ENCODE measurements around the gene BTBD6.
"Not testable (repeated sequence)": the region's sequence is repeated elsewhere in the genome, so short reads cannot be mapped to it uniquely, and the experiment has no call there.

The BTBD6 gene

GRCh38 chr14:105272623-105273022 is 24.3 kb downstream of the BTBD6 start:
- TF ChIP-seq, protein P1, sequence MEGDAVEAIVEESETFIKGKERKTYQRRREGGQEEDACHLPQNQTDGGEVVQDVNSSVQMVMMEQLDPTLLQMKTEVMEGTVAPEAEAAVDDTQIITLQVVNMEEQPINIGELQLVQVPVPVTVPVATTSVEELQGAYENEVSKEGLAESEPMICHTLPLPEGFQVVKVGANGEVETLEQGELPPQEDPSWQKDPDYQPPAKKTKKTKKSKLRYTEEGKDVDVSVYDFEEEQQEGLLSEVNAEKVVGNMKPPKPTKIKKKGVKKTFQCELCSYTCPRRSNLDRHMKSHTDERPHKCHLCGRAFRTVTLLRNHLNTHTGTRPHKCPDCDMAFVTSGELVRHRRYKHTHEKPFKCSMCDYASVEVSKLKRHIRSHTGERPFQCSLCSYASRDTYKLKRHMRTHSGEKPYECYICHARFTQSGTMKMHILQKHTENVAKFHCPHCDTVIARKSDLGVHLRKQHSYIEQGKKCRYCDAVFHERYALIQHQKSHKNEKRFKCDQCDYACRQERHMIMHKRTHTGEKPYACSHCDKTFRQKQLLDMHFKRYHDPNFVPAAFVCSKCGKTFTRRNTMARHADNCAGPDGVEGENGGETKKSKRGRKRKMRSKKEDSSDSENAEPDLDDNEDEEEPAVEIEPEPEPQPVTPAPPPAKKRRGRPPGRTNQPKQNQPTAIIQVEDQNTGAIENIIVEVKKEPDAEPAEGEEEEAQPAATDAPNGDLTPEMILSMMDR (conservative IDR thresholded peaks at IDR 0.05; ENCODE audit: low read depth, low read length) = no peak
- H4K20me1 ChIP-seq (ENCODE audit: insufficient read depth) = no peaks in the 10 kb centered on the region
- H3K4me3 ChIP-seq (IDR thresholded peaks at IDR 0.05; ENCODE audit: insufficient read depth, low read depth, low read length) = no peak overlapping the region
- no peaks in the 10 kb centered on the region for H3K36me3 ChIP-seq (ENCODE audit: insufficient read depth)
- H3K79me2 ChIP-seq (ENCODE audit: insufficient read depth, low read depth) = no peaks in the 10 kb centered on the region
- no peaks in the 10 kb centered on the region for H3K4me1 ChIP-seq (ENCODE audit: low read depth, poor library complexity, severe bottlenecking)
- H3K27me3 ChIP-seq (ENCODE audit: insufficient read depth, low read depth) = no peaks in the 10 kb centered on the region
- H3K27ac ChIP-seq = no peak overlapping the region
- H3K4me2 ChIP-seq = no peak overlapping the region
- H2AFZ ChIP-seq (ENCODE audit: low read depth) = no peak overlapping the region
- no peak overlapping the region for H3K9ac ChIP-seq

GRCh38 chr14:105273062-105273461 is 24.7 kb downstream of the BTBD6 start:
- H3K4me2 ChIP-seq = no peak overlapping the region
- no peaks in the 10 kb centered on the region for H3K27me3 ChIP-seq (ENCODE audit: insufficient read depth, low read depth)
- no peak overlapping the region for H3K27ac ChIP-seq

GRCh38 chr14:105274637-105275036 is 26.3 kb downstream of the BTBD6 start:
- Histone ChIP-seq H3K4me1 (ENCODE audit: low read depth, poor library complexity, severe bottlenecking) (no peaks in the 10 kb centered on the region), H3K79me2 (ENCODE audit: insufficient read depth, low read depth) (no peaks in the 10 kb centered on the region), H2AFZ (ENCODE audit: low read depth) (no peak overlapping the region), H3K4me3 (IDR thresholded peaks at IDR 0.05; ENCODE audit: insufficient read depth, low read depth, low read length) (no peak overlapping the region), H3K9ac (no peak overlapping the region), H3K4me2 (no peak overlapping the region), H3K27ac (no peak overlapping the region), H3K36me3 (ENCODE audit: insufficient read depth) (no peaks in the 10 kb centered on the region), H3K27me3 (ENCODE audit: insufficient read depth, low read depth) (no peaks in the 10 kb centered on the region), H4K20me1 (ENCODE audit: insufficient read depth) (no peaks in the 10 kb centered on the region)
- TF ChIP-seq, protein P1 (conservative IDR thresholded peaks at IDR 0.05; ENCODE audit: low read depth, low read length) = no peak

More at GRCh38 chr14:105273062-105273461, 24.7 kb downstream of the BTBD6 start:
- TF ChIP-seq, protein P1 (conservative IDR thresholded peaks at IDR 0.05; ENCODE audit: low read depth, low read length) = no peak
- H3K9ac ChIP-seq = no peak overlapping the region
- no peaks in the 10 kb centered on the region for H3K36me3 ChIP-seq (ENCODE audit: insufficient read depth)
- H3K79me2 ChIP-seq (ENCODE audit: insufficient read depth, low read depth) = no peaks in the 10 kb centered on the region
- no peak overlapping the region for H3K4me3 ChIP-seq (IDR thresholded peaks at IDR 0.05; ENCODE audit: insufficient read depth, low read depth, low read length)
- no peaks in the 10 kb centered on the region for H4K20me1 ChIP-seq (ENCODE audit: insufficient read depth)
- H2AFZ ChIP-seq (ENCODE audit: low read depth) = no peak overlapping the region
- no peaks in the 10 kb centered on the region for H3K4me1 ChIP-seq (ENCODE audit: low read depth, poor library complexity, severe bottlenecking)

- Histone ChIP-seq H3K36me3 (ENCODE audit: insufficient read depth) (no peaks in the 10 kb centered on the region), H2AFZ (ENCODE audit: low read depth) (no peak overlapping the region), H3K4me2 (no peak overlapping the region), H3K4me3 (IDR thresholded peaks at IDR 0.05; ENCODE audit: insufficient read depth, low read depth, low read length) (no peak overlapping the region), H3K9ac (no peak overlapping the region), H3K27ac (no peak overlapping the region), H4K20me1 (ENCODE audit: insufficient read depth) (no peaks in the 10 kb centered on the region), H3K27me3 (ENCODE audit: insufficient read depth, low read depth) (no peaks in the 10 kb centered on the region), H3K4me1 (ENCODE audit: low read depth, poor library complexity, severe bottlenecking) (no peaks in the 10 kb centered on the region), H3K79me2 (ENCODE audit: insufficient read depth, low read depth) (no peaks in the 10 kb centered on the region)
- TF ChIP-seq, protein P1 (conservative IDR thresholded peaks at IDR 0.05; ENCODE audit: low read depth, low read length) = no peak
Measured at GRCh38 chr14:105275267-105275946, 27.1 kb downstream of the BTBD6 start.

GRCh38 chr14:105277448-105277847 is 29.1 kb downstream of the BTBD6 start:
- not testable (repeated sequence) for H4K20me1 ChIP-seq (ENCODE audit: insufficient read depth); H3K4me2 ChIP-seq; H3K36me3 ChIP-seq (ENCODE audit: insufficient read depth); H3K79me2 ChIP-seq (ENCODE audit: insufficient read depth, low read depth); H3K27ac ChIP-seq; H3K4me3 ChIP-seq (IDR thresholded peaks at IDR 0.05; ENCODE audit: insufficient read depth, low read depth, low read length); H3K27me3 ChIP-seq (ENCODE audit: insufficient read depth, low read depth); H3K4me1 ChIP-seq (ENCODE audit: low read depth, poor library complexity, severe bottlenecking); H3K9ac ChIP-seq; H2AFZ ChIP-seq (ENCODE audit: low read depth)
